ENCODE results near the gene CLPSL2.

DNA sequence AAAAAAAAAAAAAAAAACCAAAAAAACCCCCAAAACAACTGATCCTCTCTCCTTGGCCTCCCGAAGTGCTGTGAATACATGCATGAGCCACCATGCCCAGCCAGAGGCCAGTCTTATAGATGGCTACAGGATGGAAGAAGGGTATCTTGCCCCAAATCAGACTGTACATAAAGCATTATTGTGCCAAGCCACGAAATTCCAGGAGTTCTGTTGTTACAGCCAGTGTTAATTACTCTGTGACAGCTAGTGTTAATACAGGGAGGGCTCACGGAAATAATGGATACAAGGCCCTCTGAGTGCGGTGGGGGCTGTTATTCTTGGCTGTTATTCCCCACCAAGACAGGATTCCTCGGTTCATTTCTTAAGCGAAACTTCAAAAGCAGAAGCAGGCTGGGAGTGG is 1.4 kb upstream of the CLPSL2 start:
- TF ChIP-seq, protein P1, sequence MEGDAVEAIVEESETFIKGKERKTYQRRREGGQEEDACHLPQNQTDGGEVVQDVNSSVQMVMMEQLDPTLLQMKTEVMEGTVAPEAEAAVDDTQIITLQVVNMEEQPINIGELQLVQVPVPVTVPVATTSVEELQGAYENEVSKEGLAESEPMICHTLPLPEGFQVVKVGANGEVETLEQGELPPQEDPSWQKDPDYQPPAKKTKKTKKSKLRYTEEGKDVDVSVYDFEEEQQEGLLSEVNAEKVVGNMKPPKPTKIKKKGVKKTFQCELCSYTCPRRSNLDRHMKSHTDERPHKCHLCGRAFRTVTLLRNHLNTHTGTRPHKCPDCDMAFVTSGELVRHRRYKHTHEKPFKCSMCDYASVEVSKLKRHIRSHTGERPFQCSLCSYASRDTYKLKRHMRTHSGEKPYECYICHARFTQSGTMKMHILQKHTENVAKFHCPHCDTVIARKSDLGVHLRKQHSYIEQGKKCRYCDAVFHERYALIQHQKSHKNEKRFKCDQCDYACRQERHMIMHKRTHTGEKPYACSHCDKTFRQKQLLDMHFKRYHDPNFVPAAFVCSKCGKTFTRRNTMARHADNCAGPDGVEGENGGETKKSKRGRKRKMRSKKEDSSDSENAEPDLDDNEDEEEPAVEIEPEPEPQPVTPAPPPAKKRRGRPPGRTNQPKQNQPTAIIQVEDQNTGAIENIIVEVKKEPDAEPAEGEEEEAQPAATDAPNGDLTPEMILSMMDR (IDR thresholded peaks at IDR 0.05) = no peak
- TF ChIP-seq POLR2A (IDR thresholded peaks at IDR 0.05) = no peak

All from body of pancreas (tissue), 4 donors.